Renal cortical epithelial cell (primary cell): Measurements from ENCODE around the gene SH3GL1. TPM values are rescaled to one million over a fixed set of nuclear protein-coding genes. Genes with fewer than 3 reads are reported as not detected.

Experiments
- DNase-seq: peaks from one replicate; pipeline ENCODE4 v3.0.0-alpha.2; 2011; ENCODE audit warnings: low read depth
- total RNA-seq: library from RNA; depleted of rRNA; stranded (reverse); fragments of >200 nt; gene quantifications from 2 replicates; pipeline ENCODE4 v1.2.3, GENCODE V29; 2014

The SH3GL1 gene
- total RNA-seq, 1 donor from 2014 or later, result 51.2 TPM

GRCh38 chr19:4376028-4376670 lies 24.2 kb downstream of the SH3GL1 start:
- no peak for DNase-seq

- DNase-seq, result peak; percentile 46
Measured at GRCh38 chr19:4375164-4376027, 25.0 kb downstream of the SH3GL1 start.

GRCh38 chr19:4374498-4375163 lies 25.7 kb downstream of the SH3GL1 start:
- DNase-seq, result peak; percentile 69

- no peak for DNase-seq
Measured at GRCh38 chr19:4373601-4374497, 26.5 kb downstream of the SH3GL1 start.

DNA sequence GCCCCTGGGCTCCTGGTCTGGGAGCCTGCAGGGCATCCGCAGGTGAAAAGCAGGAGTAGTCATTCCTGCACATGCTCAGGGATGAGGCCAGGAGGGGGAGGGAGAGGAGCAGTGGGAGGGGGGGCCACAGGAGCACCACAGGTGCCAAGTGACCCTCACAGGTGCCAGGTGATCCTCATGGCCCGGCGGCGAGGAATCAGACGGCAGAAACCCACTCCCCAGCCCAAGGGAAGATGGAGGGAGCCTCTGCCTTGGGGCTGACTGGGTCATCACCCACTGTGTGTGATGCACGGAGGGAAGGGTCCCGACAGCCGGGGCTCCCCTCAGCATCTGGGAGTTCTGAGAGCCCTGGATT lies 27.4 kb downstream of the SH3GL1 start:
- no peak for DNase-seq

DNA sequence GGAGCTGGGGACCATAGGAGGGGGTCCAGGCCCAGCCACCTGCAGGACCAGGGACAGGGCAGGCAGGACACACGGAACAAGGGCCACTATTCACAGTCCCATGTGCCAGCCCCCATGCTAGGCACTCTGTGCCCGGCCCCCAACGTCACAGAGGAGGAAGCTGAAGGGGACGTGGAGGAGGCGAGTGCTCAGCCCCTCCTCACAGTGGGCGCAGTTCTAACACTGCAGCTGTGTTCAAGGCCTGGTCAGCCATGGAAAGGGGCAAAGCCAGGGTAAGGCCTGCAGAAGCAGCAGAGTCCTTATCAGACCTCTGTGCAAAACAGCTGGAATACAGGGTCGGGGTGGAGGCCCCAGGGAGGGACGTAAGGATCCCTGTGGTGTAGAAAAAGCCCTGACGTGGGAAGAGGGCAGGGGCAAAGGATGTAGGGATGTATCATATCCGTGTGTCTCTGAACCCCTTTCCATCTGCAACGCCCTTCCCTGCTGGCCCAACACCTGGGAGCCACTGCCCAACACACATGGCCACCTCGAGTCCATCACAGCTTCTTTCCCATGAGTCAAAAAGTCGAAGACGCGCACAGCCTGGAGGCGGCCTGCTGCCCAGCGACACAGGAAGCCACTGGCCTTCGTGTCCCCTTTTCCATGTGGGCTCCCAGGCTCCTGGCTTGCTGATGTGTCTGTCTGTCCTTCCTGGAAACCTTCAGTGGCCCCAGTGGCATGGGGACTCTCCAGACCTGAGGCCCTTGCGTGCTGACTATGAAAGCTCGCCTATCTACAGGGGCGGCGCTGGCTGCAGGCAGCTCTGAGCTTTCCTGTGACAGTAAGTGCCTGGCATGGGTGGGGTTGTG lies 28.0 kb downstream of the SH3GL1 start:
- DNase-seq, result no peak

- no peak for DNase-seq
Measured at GRCh38 chr19:4371247-4372164, 28.8 kb downstream of the SH3GL1 start.

DNA sequence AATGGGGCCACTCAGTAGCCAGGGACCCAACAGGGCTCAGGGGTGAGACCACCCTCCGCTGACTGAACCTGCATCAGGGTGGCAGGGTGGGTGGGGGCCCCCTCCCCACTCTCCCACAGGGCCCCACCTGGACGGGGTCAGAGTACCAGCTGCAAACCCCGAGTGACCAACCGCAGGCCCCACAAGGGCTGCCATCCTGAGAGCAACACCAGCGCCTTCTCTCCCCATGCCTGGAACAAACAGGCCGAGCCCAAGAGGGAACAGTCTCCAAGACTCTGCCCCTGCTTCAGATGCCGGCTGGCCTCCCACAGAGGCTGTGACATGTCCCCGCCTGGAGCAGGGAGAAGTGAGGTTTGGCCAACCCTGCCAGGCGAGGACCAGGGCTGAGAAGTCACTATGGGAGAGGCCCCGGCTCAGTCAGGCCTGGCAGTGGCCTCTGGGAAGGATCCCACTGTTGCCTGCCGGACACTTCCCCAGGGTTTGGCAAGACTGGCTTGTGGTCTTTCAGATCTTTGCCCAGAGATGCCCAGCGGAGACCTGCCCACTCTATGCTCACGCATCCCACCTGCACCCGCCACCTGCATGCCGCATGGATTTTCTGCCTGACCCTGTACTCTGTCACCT lies 29.8 kb downstream of the SH3GL1 start:
- no peak for DNase-seq

- DNase-seq, result no peak
Measured at GRCh38 chr19:4369888-4370260, 30.5 kb downstream of the SH3GL1 start.

GRCh38 chr19:4369109-4369887 lies 31.0 kb downstream of the SH3GL1 start:
- peak; percentile 77 for DNase-seq

DNA sequence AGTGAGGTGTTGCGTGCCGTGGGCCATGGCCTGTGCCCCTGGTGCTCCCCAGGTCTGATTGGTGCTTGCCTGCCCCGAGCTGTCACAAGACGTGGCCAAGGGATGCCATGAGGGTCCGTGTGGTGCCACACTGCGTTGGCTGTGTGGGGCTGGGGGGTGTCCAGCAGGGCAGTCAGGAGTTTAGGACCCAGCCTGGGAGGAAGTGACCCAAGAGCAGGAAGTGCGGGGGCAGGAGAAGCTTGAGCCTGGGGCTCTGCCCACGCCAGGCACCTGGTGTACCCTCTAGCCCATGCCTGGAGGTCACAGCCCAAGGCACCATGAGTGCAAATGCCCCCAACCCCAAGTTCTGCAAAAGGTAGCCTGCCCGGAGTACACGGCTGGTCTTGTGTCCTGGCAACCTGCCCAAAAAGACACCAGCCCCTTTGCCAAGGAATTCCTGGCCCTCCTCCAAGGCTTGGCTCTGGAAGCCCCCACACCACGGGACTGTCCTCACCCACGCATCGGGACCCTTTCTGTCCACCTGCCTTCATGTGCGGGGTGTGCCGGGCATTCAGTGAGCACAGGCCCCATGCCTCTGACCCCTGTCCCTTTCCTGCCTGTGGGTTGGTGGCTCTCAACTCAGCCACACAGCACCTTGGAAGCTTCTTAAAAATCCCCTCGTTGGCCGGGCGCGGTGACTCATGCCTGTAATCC lies 32.1 kb downstream of the SH3GL1 start:
- peak; percentile 27 for DNase-seq

- no peak for DNase-seq
Measured at GRCh38 chr19:4367781-4368127, 32.6 kb downstream of the SH3GL1 start.

- DNase-seq, result no peak
Measured at GRCh38 chr19:4367336-4367723, 33.0 kb downstream of the SH3GL1 start.

- DNase-seq, result no peak
Measured at GRCh38 chr19:4366666-4367335, 33.5 kb downstream of the SH3GL1 start.

DNA sequence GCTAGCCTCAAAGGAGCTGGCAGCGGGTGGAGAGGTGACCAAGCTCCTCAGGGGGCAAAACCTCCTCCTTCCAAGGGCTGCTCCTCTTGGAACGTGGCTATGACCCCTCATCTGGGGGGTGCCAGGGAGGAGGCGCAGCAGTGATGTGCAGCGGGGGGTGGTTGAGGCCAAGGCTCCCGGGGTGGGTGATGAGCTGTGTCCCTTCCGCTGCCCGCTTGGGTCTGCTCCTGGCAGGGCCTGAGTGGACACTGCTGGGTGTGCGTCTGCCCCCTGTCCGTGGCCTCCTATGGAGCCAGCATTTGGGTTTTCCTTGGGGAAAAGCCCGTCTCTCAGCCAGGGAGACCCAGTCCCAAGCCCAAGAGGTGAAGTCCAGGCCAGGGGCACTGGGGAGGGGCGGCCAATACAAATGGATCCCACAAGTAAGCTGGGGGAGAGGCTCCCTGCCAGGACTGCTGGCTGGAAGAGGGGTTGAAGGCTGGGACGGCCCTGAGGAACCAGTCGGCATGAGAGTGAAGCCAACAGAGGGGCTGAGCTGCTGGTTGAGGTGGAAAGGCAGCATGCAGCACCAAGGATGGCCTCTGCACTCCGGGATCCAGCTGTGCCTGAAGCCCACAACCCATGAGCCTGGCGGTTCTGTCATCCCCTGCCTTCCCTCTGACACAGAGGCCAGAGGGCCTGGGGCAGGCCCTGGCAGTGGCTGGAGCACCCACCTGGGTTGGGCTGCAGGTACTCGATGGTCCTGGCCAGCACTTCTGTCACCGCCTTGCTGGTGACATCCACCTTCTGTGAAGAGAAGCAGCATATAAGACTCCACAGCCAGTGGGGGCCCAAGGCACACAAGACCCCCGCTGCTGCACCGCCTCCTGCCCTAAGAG lies 34.3 kb downstream of the SH3GL1 start:
- DNase-seq, result no peak

- no peak for DNase-seq
Measured at GRCh38 chr19:4365341-4365740, 35.0 kb downstream of the SH3GL1 start.
